Esophagus squamous epithelium (tissue), 4 donors: ENCODE measurements around the gene YIF1A.

Experiments
- CTCF ChIP-seq, 6 experiments: fragments of 450-650 bp in 4 of 6; fragments of 200-600 bp in 2 of 6; sonication (generic) in 2 of 6; IDR thresholded peaks; one replicate each; pipeline ENCODE4 v1.5.1; 2016 to 2019; ENCODE audit warnings: antibody characterized with exemption in 6 of 6, mild to moderate bottlenecking in 4 of 6, moderate library complexity in 4 of 6
- POLR2A ChIP-seq, 4 donors: fragments of 450-650 bp; IDR thresholded peaks; one replicate each; pipeline ENCODE4 v1.6.1; 2017; ENCODE audit warnings: antibody characterized with exemption in 4 of 4, mild to moderate bottlenecking in 4 of 4, moderate library complexity in 3 of 4

- TF ChIP-seq CTCF (IDR thresholded peaks at IDR 0.05) (no peak), POLR2A (IDR thresholded peaks at IDR 0.05) (no peak)
These were observed 25.2 kb downstream of the YIF1A start for GRCh38 chr11:66263785-66264184.
